ENCODE measurements around the gene KHDRBS1.
"Not testable (repeated sequence)": the region's sequence is repeated elsewhere in the genome, so short reads cannot be mapped to it uniquely, and the experiment has no call there.

The KHDRBS1 gene

GRCh38 chr1:32013386-32014198, at the start of gene KHDRBS1:
TSS of gene KHDRBS1 (plus strand) at chr1:32013868. CDS start at chr1:32013996, 128 bp downstream.
- DNase-seq (ENCODE audit: low spot score) (peak; percentile 100), FAIRE-seq (peak; percentile 92)

GRCh38 chr1:31970873-31971272, 42.8 kb upstream of the KHDRBS1 start:
- no peak for FAIRE-seq
- no peak for DNase-seq (ENCODE audit: low spot score)

GRCh38 chr1:31976401-31976800, 37.3 kb upstream of the KHDRBS1 start:
- DNase-seq (ENCODE audit: low spot score): no peak
- FAIRE-seq: no peak

GRCh38 chr1:31977385-31978131, 36.1 kb upstream of the KHDRBS1 start:
- no peak for FAIRE-seq
- DNase-seq (ENCODE audit: low spot score): peak; percentile 33

- DNase-seq (ENCODE audit: low spot score) (no peak), FAIRE-seq (no peak)
Measured at GRCh38 chr1:31978843-31979400, 34.7 kb upstream of the KHDRBS1 start.

GRCh38 chr1:31980835-31981455, 32.7 kb upstream of the KHDRBS1 start:
- DNase-seq (ENCODE audit: low spot score): no peak
- no peak for FAIRE-seq

GRCh38 chr1:31981456-31981839, 32.2 kb upstream of the KHDRBS1 start:
- DNase-seq (ENCODE audit: low spot score) (no peak), FAIRE-seq (no peak)

- DNase-seq (ENCODE audit: low spot score): no peak
- no peak for FAIRE-seq
Measured at GRCh38 chr1:31981972-31982371, 31.7 kb upstream of the KHDRBS1 start.

GRCh38 chr1:31984419-31985347, 29.0 kb upstream of the KHDRBS1 start:
- no peak for FAIRE-seq
- DNase-seq (ENCODE audit: low spot score): no peak

GRCh38 chr1:31985430-31985829, 28.2 kb upstream of the KHDRBS1 start:
- DNase-seq (ENCODE audit: low spot score): no peak
- FAIRE-seq: no peak

- DNase-seq (ENCODE audit: low spot score): no peak
- no peak for FAIRE-seq
Measured at GRCh38 chr1:31987135-31987619, 26.5 kb upstream of the KHDRBS1 start.

GRCh38 chr1:31989964-31990363, 23.7 kb upstream of the KHDRBS1 start:
- FAIRE-seq (no peak), DNase-seq (ENCODE audit: low spot score) (no peak)

GRCh38 chr1:31991182-31991581, 22.5 kb upstream of the KHDRBS1 start:
- FAIRE-seq (no peak), DNase-seq (ENCODE audit: low spot score) (no peak)

GRCh38 chr1:31995263-31995662, 18.4 kb upstream of the KHDRBS1 start:
- DNase-seq (ENCODE audit: low spot score) (no peak), FAIRE-seq (no peak)

GRCh38 chr1:31996121-31996520, 17.5 kb upstream of the KHDRBS1 start:
- FAIRE-seq; DNase-seq (ENCODE audit: low spot score): not testable (repeated sequence)

GRCh38 chr1:32001863-32002262, 11.8 kb upstream of the KHDRBS1 start:
- DNase-seq (ENCODE audit: low spot score): no peak
- no peak for FAIRE-seq

GRCh38 chr1:32002285-32002684, 11.4 kb upstream of the KHDRBS1 start:
- DNase-seq (ENCODE audit: low spot score); FAIRE-seq: not testable (repeated sequence)

GRCh38 chr1:32005522-32005921, 8.1 kb upstream of the KHDRBS1 start:
- no peak for FAIRE-seq
- no peak for DNase-seq (ENCODE audit: low spot score)

- FAIRE-seq: no peak
- no peak for DNase-seq (ENCODE audit: low spot score)
Measured at GRCh38 chr1:32007591-32007940, 6.1 kb upstream of the KHDRBS1 start.

GRCh38 chr1:32010246-32010645, 3.4 kb upstream of the KHDRBS1 start:
- FAIRE-seq: no peak
- DNase-seq (ENCODE audit: low spot score): no peak
